Peyer's patch (tissue), 4 donors: ENCODE data around the gene PGD. TPM values are rescaled to one million over a fixed set of nuclear protein-coding genes. Genes with fewer than 3 reads are reported as not detected.

ENCODE experiments used
- DNase-seq, 3 donors: peaks; one replicate each; pipeline ENCODE4 v3.0.0-alpha.2; 2017 to 2019
- H3K27ac ChIP-seq, 4 donors: fragments of 200-600 bp; sonication (generic); one replicate each; pipeline ENCODE4 v1.5.1; 2016 to 2019
- H3K27me3 ChIP-seq, 2 donors: fragments of 200-600 bp; sonication (generic); one replicate each; pipeline ENCODE4 v1.5.1; 2019
- H3K36me3 ChIP-seq, 3 donors: fragments of 200-600 bp; sonication (generic); one replicate each; pipeline ENCODE4 v1.5.1; 2016 to 2019
- H3K4me1 ChIP-seq, 4 donors: fragments of 200-600 bp; sonication (generic); one replicate each; pipeline ENCODE4 v1.5.1; 2016 to 2019
- H3K4me3 ChIP-seq, 4 donors: fragments of 200-600 bp; sonication (generic); 1 replicate in 3 of 4; 2 replicates in 1 of 4; pipeline ENCODE4 v1.5.1; 2016 to 2019; ENCODE audit warnings: mild to moderate bottlenecking in 1 of 4
- H3K9me3 ChIP-seq, 4 donors: fragments of 200-600 bp; sonication (generic); one replicate each; pipeline ENCODE4 v1.5.1; 2016 to 2019; ENCODE audit warnings: mild to moderate bottlenecking in 1 of 4
- CTCF ChIP-seq, 6 experiments: fragments of 450-650 bp in 4 of 6; fragments of 200-600 bp in 2 of 6; sonication (generic) in 1 of 6; IDR thresholded peaks; one replicate each; pipeline ENCODE4 v1.5.1; 2017 to 2019; ENCODE audit warnings: antibody characterized with exemption in 6 of 6, mild to moderate bottlenecking in 3 of 6, moderate library complexity in 1 of 6
- POLR2A ChIP-seq, 2 donors: fragments of 450-650 bp; IDR thresholded peaks; one replicate each; pipeline ENCODE4 v1.5.1; 2017; ENCODE audit warnings: antibody characterized with exemption in 2 of 2, mild to moderate bottlenecking in 2 of 2, moderate library complexity in 2 of 2
- total RNA-seq, 4 donors: library from RNA; depleted of rRNA; stranded (reverse); fragments of >200 nt; gene quantifications; one replicate each; pipeline ENCODE4 v1.1.0, GENCODE V29; 2016

Gene PGD
- total RNA-seq, 4 donors from 2014 or later = 111 to 186 (median 127) TPM

- no peak for DNase-seq
- no peaks in the 10 kb centered on the region for H3K36me3 ChIP-seq
- no peaks in the 10 kb centered on the region for H3K9me3 ChIP-seq
- no peaks in the 10 kb centered on the region for H3K27me3 ChIP-seq
- H3K4me3 ChIP-seq = no peak overlapping the region
- H3K4me1 ChIP-seq = no peaks in the 10 kb centered on the region
- H3K27ac ChIP-seq = no peak overlapping the region
- TF ChIP-seq CTCF (IDR thresholded peaks at IDR 0.05) (no peak), POLR2A (IDR thresholded peaks at IDR 0.05) (no peak)
These were observed 39.9 kb downstream of the PGD start for GRCh38 chr1:10438677-10439163.

- H3K9me3 ChIP-seq = no peaks in the 10 kb centered on the region
- H3K27ac ChIP-seq = no peak overlapping the region
- H3K27me3 ChIP-seq = no peaks in the 10 kb centered on the region
- DNase-seq = no peak
- no peak for TF ChIP-seq CTCF (IDR thresholded peaks at IDR 0.05)
- no peak for TF ChIP-seq POLR2A (IDR thresholded peaks at IDR 0.05)
- no peaks in the 10 kb centered on the region for H3K4me1 ChIP-seq
- H3K36me3 ChIP-seq = peaks cover 0 to 6% (median 0%) of the 10 kb centered on the region in 3 donors
- H3K4me3 ChIP-seq = no peak overlapping the region
These were observed 41.4 kb downstream of the PGD start for GRCh38 chr1:10440305-10440704.

GRCh38 chr1:10440794-10441193 is 41.9 kb downstream of the PGD start:
- Histone ChIP-seq H3K4me1 (no peaks in the 10 kb centered on the region), H3K9me3 (no peaks in the 10 kb centered on the region), H3K27ac (no peak overlapping the region), H3K4me3 (no peak overlapping the region), H3K36me3 (peaks cover 0 to 6% (median 0%) of the 10 kb centered on the region in 3 donors), H3K27me3 (no peaks in the 10 kb centered on the region)
- TF ChIP-seq CTCF (IDR thresholded peaks at IDR 0.05) (no peak), POLR2A (IDR thresholded peaks at IDR 0.05) (no peak)
- DNase-seq = no peak

- Histone ChIP-seq H3K27ac (no peak overlapping the region), H3K9me3 (no peaks in the 10 kb centered on the region), H3K27me3 (no peaks in the 10 kb centered on the region), H3K4me1 (no peaks in the 10 kb centered on the region), H3K36me3 (peaks cover 0 to 6% (median 0%) of the 10 kb centered on the region in 3 donors), H3K4me3 (no peak overlapping the region)
- DNase-seq = no peak
- TF ChIP-seq POLR2A (IDR thresholded peaks at IDR 0.05) (no peak), CTCF (IDR thresholded peaks at IDR 0.05) (no peak)
These were observed 45.4 kb downstream of the PGD start for GRCh38 chr1:10444248-10444647.

- no peak for DNase-seq
- Histone ChIP-seq H3K27ac (no peak overlapping the region), H3K36me3 (peaks cover 0 to 6% (median 0%) of the 10 kb centered on the region in 3 donors), H3K4me1 (no peaks in the 10 kb centered on the region), H3K27me3 (no peaks in the 10 kb centered on the region), H3K9me3 (no peaks in the 10 kb centered on the region), H3K4me3 (no peak overlapping the region)
- TF ChIP-seq POLR2A (IDR thresholded peaks at IDR 0.05) (no peak), CTCF (IDR thresholded peaks at IDR 0.05) (no peak)
These were observed 46.0 kb downstream of the PGD start for GRCh38 chr1:10444795-10445397.
